ENCODE measurements around the gene CUTC. TPM values are rescaled to one million over a fixed set of nuclear protein-coding genes. Genes with fewer than 3 reads are reported as not detected.
A peak's percentile ranks its signal among the peaks of the same experiment; 100 is the strongest.

Gene CUTC
- total RNA-seq, 4 donors from 2014 or later, result 11.7 to 53.6 (median 17.0) TPM

DNA sequence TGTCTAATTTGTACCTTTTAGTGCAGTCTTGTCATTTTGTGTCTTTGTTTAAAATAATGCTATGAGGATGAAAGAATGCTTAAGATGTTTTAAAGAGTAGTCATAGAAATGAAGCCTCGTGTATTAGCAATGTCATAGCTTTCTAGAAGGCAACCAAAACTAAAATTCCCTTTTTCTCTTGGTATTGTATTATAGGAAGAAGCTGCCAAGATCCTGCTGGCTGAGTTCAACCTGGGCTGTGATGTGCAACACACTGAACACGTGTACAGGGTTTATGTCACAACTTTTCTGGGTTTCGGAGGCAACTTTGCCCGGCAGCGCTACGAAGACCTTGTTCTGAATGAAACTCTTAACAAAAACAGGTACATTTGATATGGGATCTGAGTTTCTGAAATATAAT, 36.3 kb upstream of the CUTC start:
- H3K27ac ChIP-seq, result no peak overlapping the region
- no peak for DNase-seq
- no peaks in the 10 kb centered on the region for H3K27me3 ChIP-seq
- H3K4me3 ChIP-seq, result no peak overlapping the region
- H3K9me3 ChIP-seq, result no peaks in the 10 kb centered on the region
- no peaks in the 10 kb centered on the region for H3K4me1 ChIP-seq
- no peak for TF ChIP-seq CTCF (IDR thresholded peaks at IDR 0.05)
- peaks cover 0 to 66% (median 0%) of the 10 kb centered on the region in 3 donors for H3K36me3 ChIP-seq

DNA sequence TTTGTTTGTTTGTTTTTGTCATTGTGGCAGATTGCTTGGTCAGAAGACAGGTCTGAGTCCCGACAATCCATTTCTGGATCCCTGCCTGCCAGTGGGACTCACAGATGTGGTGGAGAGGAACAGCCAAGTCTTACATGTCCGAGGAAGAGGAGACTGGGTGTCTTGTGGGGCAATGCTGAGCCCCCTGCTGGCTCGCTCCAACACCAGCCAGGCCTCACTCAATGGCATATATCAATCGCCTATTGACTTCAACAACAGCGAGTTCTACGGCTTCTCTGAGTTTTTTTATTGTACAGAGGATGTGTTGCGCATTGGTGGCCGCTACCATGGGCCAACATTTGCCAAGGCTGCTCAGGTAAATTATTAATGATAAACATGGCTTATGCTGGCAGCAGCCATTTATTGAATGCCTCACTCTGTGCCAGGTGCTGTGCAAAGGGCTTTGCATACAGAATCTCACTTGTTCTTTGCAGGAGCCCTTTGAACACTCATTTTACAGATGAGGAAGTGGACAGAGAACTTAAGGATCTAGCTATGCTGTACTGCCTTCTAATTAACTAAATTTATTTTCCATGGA, 33.4 kb upstream of the CUTC start:
- TF ChIP-seq CTCF (IDR thresholded peaks at IDR 0.05), result peak in 3 of 6 experiments; percentile 24 to 32 (median 31)
- no peak for TF ChIP-seq POLR2A (IDR thresholded peaks at IDR 0.05)
- peak in 2 of 3 donors; percentile 53 to 56 for DNase-seq

GRCh38 chr10:99700649-99701048, 31.4 kb upstream of the CUTC start:
- Histone ChIP-seq H3K9me3 (no peaks in the 10 kb centered on the region), H3K27ac (no peak overlapping the region), H3K4me3 (no peak overlapping the region), H3K27me3 (no peaks in the 10 kb centered on the region), H3K36me3 (peaks cover 0 to 79% (median 0%) of the 10 kb centered on the region in 3 donors), H3K4me1 (no peaks in the 10 kb centered on the region)
- TF ChIP-seq CTCF (IDR thresholded peaks at IDR 0.05) (no peak), POLR2A (IDR thresholded peaks at IDR 0.05) (no peak)
- no peak for DNase-seq

More for the DNA sequence above, 33.4 kb upstream of the CUTC start:
- no peaks in the 10 kb centered on the region for H3K9me3 ChIP-seq
- peaks cover 0 to 67% (median 0%) of the 10 kb centered on the region in 3 donors for H3K36me3 ChIP-seq
- H3K27ac ChIP-seq, result no peak overlapping the region
- H3K4me3 ChIP-seq, result no peak overlapping the region
- no peaks in the 10 kb centered on the region for H3K4me1 ChIP-seq
- H3K27me3 ChIP-seq, result no peaks in the 10 kb centered on the region

GRCh38 chr10:99708428-99709012, 23.5 kb upstream of the CUTC start:
- H3K4me3 ChIP-seq, result no peak overlapping the region
- no peaks in the 10 kb centered on the region for H3K27me3 ChIP-seq
- peaks cover 0 to 5% (median 0%) of the 10 kb centered on the region in 4 donors for H3K4me1 ChIP-seq
- H3K27ac ChIP-seq, result peak overlapping the region in 1 of 4 donors; percentile 41
- TF ChIP-seq CTCF (IDR thresholded peaks at IDR 0.05), result no peak
- no peak for TF ChIP-seq POLR2A (IDR thresholded peaks at IDR 0.05)
- peaks cover 0 to 73% (median 0%) of the 10 kb centered on the region in 3 donors for H3K36me3 ChIP-seq
- DNase-seq, result no peak
- no peaks in the 10 kb centered on the region for H3K9me3 ChIP-seq

GRCh38 chr10:99709480-99710229, 22.4 kb upstream of the CUTC start:
- H3K9me3 ChIP-seq, result no peaks in the 10 kb centered on the region
- DNase-seq, result no peak
- H3K4me3 ChIP-seq, result no peak overlapping the region
- H3K27me3 ChIP-seq, result no peaks in the 10 kb centered on the region
- peaks cover 0 to 5% (median 0%) of the 10 kb centered on the region in 4 donors for H3K4me1 ChIP-seq
- H3K36me3 ChIP-seq, result peaks cover 0 to 70% (median 0%) of the 10 kb centered on the region in 3 donors
- no peak overlapping the region for H3K27ac ChIP-seq
- TF ChIP-seq CTCF (IDR thresholded peaks at IDR 0.05) (no peak), POLR2A (IDR thresholded peaks at IDR 0.05) (no peak)

Measured in Peyer's patch (tissue), 4 donors.